ENCODE data around the gene ASPSCR1. TPM values are rescaled to one million over a fixed set of nuclear protein-coding genes. Genes with fewer than 3 reads are reported as not detected.
A peak's percentile ranks its signal among the peaks of the same experiment; 100 is the strongest.

ASPSCR1 gene
- total and polyA plus RNA-seq, 10 of the 15 experiments (the other 5 are each of a cell fraction or from before 2014, with no cell fraction given) = 1.5 to 48.4 (median 25.4) TPM

- TF ChIP-seq ATF3 (IDR thresholded peaks at IDR 0.05; ENCODE audit: borderline replicate concordance, extremely low read depth, low read depth, low read length) (no peak), NFXL1 (IDR thresholded peaks at IDR 0.05; ENCODE audit: borderline replicate concordance) (no peak), SMC3 (IDR thresholded peaks at IDR 0.05; ENCODE audit: borderline replicate concordance, low read length) (no peak), PML (IDR thresholded peaks at IDR 0.05; ENCODE audit: low read length) (no peak), BHLHE40 (IDR thresholded peaks at IDR 0.05; ENCODE audit: borderline replicate concordance in 1 of 2, low read depth in 2 of 2, low read length in 1 of 2) (peak in 1 of 2 experiments; percentile 78; a peak in 2 of 4 replicates), RBBP5 (conservative IDR thresholded peaks at IDR 0.05) (no peak), ZBTB33 (IDR thresholded peaks at IDR 0.05) (no peak), ZBTB4 (CRISPR knock-in tag; IDR thresholded peaks at IDR 0.05) (no peak), HDAC2 (IDR thresholded peaks at IDR 0.05) (no peak), POU2F2 (IDR thresholded peaks at IDR 0.05; ENCODE audit: borderline replicate concordance, low read depth, low read length) (no peak), POLR2A (IDR thresholded peaks at IDR 0.05; ENCODE audit: low read depth, low read length) (no peak), MEF2A (IDR thresholded peaks at IDR 0.05; ENCODE audit: insufficient read depth, low read depth, low read length) (no peak), SREBF1 (IDR thresholded peaks at IDR 0.05; ENCODE audit: low read length) (no peak), RCOR1 (conservative IDR thresholded peaks at IDR 0.05; ENCODE audit: low read depth, low read length) (no peak), STAT1 (conservative IDR thresholded peaks at IDR 0.05) (no peak), TBL1XR1 (IDR thresholded peaks at IDR 0.05; ENCODE audit: low read depth, low read length) (no peak), SPI1 (IDR thresholded peaks at IDR 0.05; ENCODE audit: borderline replicate concordance, insufficient read depth, low read depth, low read length) (no peak)
- TF ChIP-seq, protein P1, sequence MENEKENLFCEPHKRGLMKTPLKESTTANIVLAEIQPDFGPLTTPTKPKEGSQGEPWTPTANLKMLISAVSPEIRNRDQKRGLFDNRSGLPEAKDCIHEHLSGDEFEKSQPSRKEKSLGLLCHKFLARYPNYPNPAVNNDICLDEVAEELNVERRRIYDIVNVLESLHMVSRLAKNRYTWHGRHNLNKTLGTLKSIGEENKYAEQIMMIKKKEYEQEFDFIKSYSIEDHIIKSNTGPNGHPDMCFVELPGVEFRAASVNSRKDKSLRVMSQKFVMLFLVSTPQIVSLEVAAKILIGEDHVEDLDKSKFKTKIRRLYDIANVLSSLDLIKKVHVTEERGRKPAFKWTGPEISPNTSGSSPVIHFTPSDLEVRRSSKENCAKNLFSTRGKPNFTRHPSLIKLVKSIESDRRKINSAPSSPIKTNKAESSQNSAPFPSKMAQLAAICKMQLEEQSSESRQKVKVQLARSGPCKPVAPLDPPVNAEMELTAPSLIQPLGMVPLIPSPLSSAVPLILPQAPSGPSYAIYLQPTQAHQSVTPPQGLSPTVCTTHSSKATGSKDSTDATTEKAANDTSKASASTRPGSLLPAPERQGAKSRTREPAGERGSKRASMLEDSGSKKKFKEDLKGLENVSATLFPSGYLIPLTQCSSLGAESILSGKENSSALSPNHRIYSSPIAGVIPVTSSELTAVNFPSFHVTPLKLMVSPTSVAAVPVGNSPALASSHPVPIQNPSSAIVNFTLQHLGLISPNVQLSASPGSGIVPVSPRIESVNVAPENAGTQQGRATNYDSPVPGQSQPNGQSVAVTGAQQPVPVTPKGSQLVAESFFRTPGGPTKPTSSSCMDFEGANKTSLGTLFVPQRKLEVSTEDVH (IDR thresholded peaks at IDR 0.05; ENCODE audit: low read depth, partially characterized antibody) = no peak
- TF ChIP-seq, protein P2, sequence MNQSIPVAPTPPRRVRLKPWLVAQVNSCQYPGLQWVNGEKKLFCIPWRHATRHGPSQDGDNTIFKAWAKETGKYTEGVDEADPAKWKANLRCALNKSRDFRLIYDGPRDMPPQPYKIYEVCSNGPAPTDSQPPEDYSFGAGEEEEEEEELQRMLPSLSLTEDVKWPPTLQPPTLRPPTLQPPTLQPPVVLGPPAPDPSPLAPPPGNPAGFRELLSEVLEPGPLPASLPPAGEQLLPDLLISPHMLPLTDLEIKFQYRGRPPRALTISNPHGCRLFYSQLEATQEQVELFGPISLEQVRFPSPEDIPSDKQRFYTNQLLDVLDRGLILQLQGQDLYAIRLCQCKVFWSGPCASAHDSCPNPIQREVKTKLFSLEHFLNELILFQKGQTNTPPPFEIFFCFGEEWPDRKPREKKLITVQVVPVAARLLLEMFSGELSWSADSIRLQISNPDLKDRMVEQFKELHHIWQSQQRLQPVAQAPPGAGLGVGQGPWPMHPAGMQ (IDR thresholded peaks at IDR 0.05; ENCODE audit: borderline replicate concordance) = no peak
These were observed 858 bp upstream of the ASPSCR1 start (continued) for GRCh38 chr17:81976332-81977210.
